K562 (cell line): ENCODE results near the gene GUCY2D. TPM values are rescaled to one million over a fixed set of nuclear protein-coding genes. Genes with fewer than 3 reads are reported as not detected.

ENCODE experiments used
- CCNT2 ChIP-seq: IDR thresholded peaks from 2 replicates; pipeline ENCODE4 v1.6.1; 2011; ENCODE audit warnings: borderline replicate concordance, low read depth, mild to moderate bottlenecking, moderate library complexity, mixed read lengths, low read length; ENCODE audit not compliant: insufficient read length; ENCODE audit errors: extremely low read depth
- CHD2 ChIP-seq: IDR thresholded peaks from 2 replicates; pipeline ENCODE4 v1.6.1; 2011; ENCODE audit warnings: low read depth, low read length
- HNRNPLL ChIP-seq: fragments of 200-400 bp; formaldehyde crosslinking; IDR thresholded peaks from 2 replicates; pipeline ENCODE4 v1.6.1; 2017; ENCODE audit warnings: low read length, low read depth, mild to moderate bottlenecking; ENCODE audit not compliant: poor library complexity, severe bottlenecking
- SMARCB1 ChIP-seq: IDR thresholded peaks from 2 replicates; pipeline ENCODE4 v1.6.1; 2011; ENCODE audit warnings: improper control_type of control experiment, low read depth; ENCODE audit not compliant: insufficient read length
- TAL1 ChIP-seq: fragments of 450-650 bp; IDR thresholded peaks from 2 replicates; pipeline ENCODE4 v1.6.1; 2016; ENCODE audit warnings: mild to moderate bottlenecking
- TCF7L2 ChIP-seq: fragments of 150-350 bp; IDR thresholded peaks from 2 replicates; pipeline ENCODE4 v1.6.1; 2016; ENCODE audit warnings: low read depth, mild to moderate bottlenecking, low read length, moderate library complexity
- polyA plus RNA-seq, 8 experiments: library from polyadenylated mRNA; depleted of rRNA in 4 of 8; stranded (reverse) in 5 of 8; unstranded in 3 of 8; fragments of >200 nt; fragmentation: Nextera tagmentation in 2 of 8; fragmentation: Illumina TruSeq in 1 of 8; extraction: Ambion mirVana in 2 of 8; extraction: Trizol in 1 of 8; gene quantifications; 2 replicates each; pipeline versions ENCODE4 v1.2.1 to v1.2.3, GENCODE V29; 2011 to 2014; ENCODE audit warnings: inconsistent platforms in 1 of 8, missing spikeins in 1 of 8
- total RNA-seq, 7 experiments: library from RNA; depleted of rRNA in 6 of 7; stranded (reverse); fragments of >200 nt in 6 of 7; fragmentation: Illumina TruSeq in 2 of 7; extraction: Trizol in 2 of 7; gene quantifications; 2 replicates each; pipeline versions ENCODE4 v1.2.1 to v1.2.3, GENCODE V29; 2011 to 2021; ENCODE audit warnings: low replicate concordance in 1 of 7
- TF ChIP-seq, protein P1 (sequence below): fragments of 200-600 bp; sonication (generic); IDR thresholded peaks from one replicate; pipeline ENCODE4 v1.6.1; 2012; ENCODE audit warnings: mild to moderate bottlenecking, low read depth, low read length, inconsistent platforms
- TF ChIP-seq, protein P2 (sequence below): sonication (generic); formaldehyde crosslinking; IDR thresholded peaks from 2 replicates; pipeline ENCODE4 v1.8.1; 2022; ENCODE audit warnings: missing genetic modification reagents
- TF ChIP-seq, protein P3 (sequence below): fragments of 250-450 bp; sonication (Bioruptor Pico); IDR thresholded peaks from 2 replicates; pipeline ENCODE4 v1.5.0; 2021; ENCODE audit warnings: mild to moderate bottlenecking, moderate library complexity

GUCY2D gene
- total and polyA plus RNA-seq, 9 of the 15 experiments (the other 6 are each of a cell fraction or from before 2014, with no cell fraction given): 0.05 TPM; not detected in 8

DNA sequence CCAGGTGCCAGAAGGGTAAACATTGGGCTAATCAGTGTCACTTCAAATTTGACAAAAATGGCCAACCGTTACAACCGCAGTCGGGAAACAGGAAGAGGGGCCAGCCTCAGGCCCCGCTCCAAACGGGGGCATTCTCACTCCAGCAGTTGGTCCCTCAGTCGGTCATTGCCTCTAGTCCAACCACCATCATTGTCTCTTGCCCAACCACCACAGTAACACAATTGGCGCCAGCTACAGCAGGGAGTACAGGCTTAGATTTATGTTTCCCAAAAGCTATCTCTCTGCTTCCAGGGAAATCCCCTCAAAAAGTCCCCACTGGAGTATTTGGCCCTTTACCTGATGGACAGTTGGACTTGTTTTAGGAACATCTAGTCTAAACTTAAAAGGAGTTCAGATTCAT is 56.7 kb downstream of the GUCY2D start (continued):
- TF ChIP-seq, protein P1, sequence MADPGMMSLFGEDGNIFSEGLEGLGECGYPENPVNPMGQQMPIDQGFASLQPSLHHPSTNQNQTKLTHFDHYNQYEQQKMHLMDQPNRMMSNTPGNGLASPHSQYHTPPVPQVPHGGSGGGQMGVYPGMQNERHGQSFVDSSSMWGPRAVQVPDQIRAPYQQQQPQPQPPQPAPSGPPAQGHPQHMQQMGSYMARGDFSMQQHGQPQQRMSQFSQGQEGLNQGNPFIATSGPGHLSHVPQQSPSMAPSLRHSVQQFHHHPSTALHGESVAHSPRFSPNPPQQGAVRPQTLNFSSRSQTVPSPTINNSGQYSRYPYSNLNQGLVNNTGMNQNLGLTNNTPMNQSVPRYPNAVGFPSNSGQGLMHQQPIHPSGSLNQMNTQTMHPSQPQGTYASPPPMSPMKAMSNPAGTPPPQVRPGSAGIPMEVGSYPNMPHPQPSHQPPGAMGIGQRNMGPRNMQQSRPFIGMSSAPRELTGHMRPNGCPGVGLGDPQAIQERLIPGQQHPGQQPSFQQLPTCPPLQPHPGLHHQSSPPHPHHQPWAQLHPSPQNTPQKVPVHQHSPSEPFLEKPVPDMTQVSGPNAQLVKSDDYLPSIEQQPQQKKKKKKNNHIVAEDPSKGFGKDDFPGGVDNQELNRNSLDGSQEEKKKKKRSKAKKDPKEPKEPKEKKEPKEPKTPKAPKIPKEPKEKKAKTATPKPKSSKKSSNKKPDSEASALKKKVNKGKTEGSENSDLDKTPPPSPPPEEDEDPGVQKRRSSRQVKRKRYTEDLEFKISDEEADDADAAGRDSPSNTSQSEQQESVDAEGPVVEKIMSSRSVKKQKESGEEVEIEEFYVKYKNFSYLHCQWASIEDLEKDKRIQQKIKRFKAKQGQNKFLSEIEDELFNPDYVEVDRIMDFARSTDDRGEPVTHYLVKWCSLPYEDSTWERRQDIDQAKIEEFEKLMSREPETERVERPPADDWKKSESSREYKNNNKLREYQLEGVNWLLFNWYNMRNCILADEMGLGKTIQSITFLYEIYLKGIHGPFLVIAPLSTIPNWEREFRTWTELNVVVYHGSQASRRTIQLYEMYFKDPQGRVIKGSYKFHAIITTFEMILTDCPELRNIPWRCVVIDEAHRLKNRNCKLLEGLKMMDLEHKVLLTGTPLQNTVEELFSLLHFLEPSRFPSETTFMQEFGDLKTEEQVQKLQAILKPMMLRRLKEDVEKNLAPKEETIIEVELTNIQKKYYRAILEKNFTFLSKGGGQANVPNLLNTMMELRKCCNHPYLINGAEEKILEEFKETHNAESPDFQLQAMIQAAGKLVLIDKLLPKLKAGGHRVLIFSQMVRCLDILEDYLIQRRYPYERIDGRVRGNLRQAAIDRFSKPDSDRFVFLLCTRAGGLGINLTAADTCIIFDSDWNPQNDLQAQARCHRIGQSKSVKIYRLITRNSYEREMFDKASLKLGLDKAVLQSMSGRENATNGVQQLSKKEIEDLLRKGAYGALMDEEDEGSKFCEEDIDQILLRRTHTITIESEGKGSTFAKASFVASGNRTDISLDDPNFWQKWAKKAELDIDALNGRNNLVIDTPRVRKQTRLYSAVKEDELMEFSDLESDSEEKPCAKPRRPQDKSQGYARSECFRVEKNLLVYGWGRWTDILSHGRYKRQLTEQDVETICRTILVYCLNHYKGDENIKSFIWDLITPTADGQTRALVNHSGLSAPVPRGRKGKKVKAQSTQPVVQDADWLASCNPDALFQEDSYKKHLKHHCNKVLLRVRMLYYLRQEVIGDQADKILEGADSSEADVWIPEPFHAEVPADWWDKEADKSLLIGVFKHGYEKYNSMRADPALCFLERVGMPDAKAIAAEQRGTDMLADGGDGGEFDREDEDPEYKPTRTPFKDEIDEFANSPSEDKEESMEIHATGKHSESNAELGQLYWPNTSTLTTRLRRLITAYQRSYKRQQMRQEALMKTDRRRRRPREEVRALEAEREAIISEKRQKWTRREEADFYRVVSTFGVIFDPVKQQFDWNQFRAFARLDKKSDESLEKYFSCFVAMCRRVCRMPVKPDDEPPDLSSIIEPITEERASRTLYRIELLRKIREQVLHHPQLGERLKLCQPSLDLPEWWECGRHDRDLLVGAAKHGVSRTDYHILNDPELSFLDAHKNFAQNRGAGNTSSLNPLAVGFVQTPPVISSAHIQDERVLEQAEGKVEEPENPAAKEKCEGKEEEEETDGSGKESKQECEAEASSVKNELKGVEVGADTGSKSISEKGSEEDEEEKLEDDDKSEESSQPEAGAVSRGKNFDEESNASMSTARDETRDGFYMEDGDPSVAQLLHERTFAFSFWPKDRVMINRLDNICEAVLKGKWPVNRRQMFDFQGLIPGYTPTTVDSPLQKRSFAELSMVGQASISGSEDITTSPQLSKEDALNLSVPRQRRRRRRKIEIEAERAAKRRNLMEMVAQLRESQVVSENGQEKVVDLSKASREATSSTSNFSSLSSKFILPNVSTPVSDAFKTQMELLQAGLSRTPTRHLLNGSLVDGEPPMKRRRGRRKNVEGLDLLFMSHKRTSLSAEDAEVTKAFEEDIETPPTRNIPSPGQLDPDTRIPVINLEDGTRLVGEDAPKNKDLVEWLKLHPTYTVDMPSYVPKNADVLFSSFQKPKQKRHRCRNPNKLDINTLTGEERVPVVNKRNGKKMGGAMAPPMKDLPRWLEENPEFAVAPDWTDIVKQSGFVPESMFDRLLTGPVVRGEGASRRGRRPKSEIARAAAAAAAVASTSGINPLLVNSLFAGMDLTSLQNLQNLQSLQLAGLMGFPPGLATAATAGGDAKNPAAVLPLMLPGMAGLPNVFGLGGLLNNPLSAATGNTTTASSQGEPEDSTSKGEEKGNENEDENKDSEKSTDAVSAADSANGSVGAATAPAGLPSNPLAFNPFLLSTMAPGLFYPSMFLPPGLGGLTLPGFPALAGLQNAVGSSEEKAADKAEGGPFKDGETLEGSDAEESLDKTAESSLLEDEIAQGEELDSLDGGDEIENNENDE: no peak
- TF ChIP-seq CCNT2 (no peak), TAL1 (no peak), TCF7L2 (no peak), CHD2 (no peak), SMARCB1 (no peak), HNRNPLL (no peak)
- TF ChIP-seq, protein P2, sequence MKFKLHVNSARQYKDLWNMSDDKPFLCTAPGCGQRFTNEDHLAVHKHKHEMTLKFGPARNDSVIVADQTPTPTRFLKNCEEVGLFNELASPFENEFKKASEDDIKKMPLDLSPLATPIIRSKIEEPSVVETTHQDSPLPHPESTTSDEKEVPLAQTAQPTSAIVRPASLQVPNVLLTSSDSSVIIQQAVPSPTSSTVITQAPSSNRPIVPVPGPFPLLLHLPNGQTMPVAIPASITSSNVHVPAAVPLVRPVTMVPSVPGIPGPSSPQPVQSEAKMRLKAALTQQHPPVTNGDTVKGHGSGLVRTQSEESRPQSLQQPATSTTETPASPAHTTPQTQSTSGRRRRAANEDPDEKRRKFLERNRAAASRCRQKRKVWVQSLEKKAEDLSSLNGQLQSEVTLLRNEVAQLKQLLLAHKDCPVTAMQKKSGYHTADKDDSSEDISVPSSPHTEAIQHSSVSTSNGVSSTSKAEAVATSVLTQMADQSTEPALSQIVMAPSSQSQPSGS (CRISPR knock-in tag): no peak
- TF ChIP-seq, protein P3, sequence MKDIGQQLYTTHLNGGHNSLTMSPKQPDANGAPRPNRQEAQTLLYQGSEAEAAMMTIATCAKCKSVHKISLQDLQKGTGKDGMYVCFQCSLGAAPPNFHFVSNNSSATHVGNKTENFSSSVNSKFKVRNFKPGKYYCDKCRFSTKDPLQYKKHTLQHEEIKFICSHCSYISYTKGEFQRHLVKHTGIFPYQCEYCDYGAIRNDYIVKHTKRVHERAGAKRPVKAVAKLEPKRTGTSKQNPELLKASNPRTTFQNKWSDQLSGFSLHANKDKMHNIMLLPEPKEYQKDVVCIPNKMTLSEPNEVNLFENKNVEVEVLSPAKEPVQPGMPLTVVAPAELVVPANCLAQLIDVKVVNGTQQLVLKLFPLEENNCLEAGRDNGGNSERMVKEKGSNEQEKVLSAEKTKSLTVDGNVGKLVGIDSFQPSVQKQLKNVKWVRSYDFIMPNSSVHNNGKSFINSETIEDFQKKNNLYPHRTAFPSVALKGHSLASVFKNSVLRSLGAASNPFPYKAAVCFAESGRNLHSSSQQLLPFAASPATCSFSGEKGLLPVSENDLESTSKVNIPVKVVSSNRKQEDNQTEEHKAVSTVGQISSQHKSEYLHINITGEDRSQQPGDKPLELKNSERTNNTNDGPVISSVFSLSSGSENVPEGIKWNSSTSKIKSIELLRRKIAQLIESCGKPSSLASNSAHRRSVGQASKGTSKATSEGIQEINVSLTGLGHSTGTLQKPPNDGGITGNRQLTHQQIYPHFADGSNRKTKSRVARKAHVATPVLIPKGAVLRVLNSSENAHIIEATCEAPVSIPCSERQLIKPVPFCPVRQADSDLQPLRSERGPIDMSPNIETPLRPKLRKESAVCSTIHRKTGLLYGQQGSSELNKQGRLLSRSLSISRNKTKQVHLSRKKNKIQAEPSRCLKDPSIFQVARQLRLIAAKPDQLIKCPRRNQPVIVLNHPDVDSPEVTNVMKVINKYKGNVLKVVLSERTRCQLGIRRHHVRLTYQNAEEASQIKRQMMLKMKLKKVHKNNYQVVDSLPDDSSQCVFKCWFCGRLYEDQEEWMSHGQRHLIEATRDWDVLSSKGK (CRISPR knock-in tag): no peak
